ENCODE results near the gene NLRP3. TPM values are rescaled to one million over a fixed set of nuclear protein-coding genes. Genes with fewer than 3 reads are reported as not detected.
"Not testable (repeated sequence)": the region's sequence is repeated elsewhere in the genome, so short reads cannot be mapped to it uniquely, and the experiment has no call there.

Gene NLRP3
- polyA plus RNA-seq, 1 of the 3 experiments (the other 2 are of a cell fraction) = 0.87 TPM

DNA sequence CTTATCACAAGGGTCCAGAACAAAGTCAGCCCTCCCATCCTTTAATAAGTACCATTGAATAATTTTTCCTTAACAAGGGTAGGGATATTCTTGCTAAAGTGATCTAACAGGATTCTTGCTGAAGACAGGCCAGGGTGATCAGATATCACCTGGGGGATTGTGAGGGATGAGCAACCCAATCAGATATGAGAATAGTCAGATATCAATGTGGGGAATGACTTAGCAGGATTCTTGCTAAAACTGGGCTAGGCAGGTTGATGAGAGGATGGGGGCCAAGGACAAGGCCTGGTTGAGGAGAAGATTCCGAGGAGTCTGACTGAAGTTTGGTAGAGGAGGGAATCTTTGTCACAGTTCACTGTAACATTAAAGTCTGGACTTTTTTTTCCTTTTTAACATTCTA lies 23.9 kb upstream of the NLRP3 start:
- H3K27me3 ChIP-seq (ENCODE audit: insufficient read depth) = no peaks in the 10 kb centered on the region
- no peak overlapping the region for H2AFZ ChIP-seq (ENCODE audit: low read depth)
- peaks cover 2 to 8% of the 10 kb centered on the region in 2 experiments; a peak in 2 of 4 replicates for H3K4me1 ChIP-seq (ENCODE audit: control insufficient read depth in 1 of 2, insufficient read depth in 2 of 2, low read depth in 1 of 2, low read length in 1 of 2)
- H3K36me3 ChIP-seq (replicated peaks in 1 of 2; ENCODE audit: control insufficient read depth in 1 of 2, insufficient read depth in 2 of 2, low read length in 1 of 2) = no peaks in the 10 kb centered on the region
- H3K27ac ChIP-seq (ENCODE audit: low read depth in 2 of 2, low read length in 1 of 2) = no peak overlapping the region
- no peaks in the 10 kb centered on the region for H3K79me2 ChIP-seq (ENCODE audit: insufficient read depth)
- no peaks in the 10 kb centered on the region for H3F3A ChIP-seq (replicated peaks; ENCODE audit: insufficient read depth)
- ChIA-PET CTCF (interaction anchor here (1.0 kb wide), 1 partner anchor 19 kb away, joined by 3 read pairs; no protein-coding TSS in a partner anchor), POLR2A (no interaction called here)
- 34% methylated on average over 1 of the region's 1 CpG for WGBS (ENCODE audit: low lambda C conversion rate)
- TF ChIP-seq, protein P1, sequence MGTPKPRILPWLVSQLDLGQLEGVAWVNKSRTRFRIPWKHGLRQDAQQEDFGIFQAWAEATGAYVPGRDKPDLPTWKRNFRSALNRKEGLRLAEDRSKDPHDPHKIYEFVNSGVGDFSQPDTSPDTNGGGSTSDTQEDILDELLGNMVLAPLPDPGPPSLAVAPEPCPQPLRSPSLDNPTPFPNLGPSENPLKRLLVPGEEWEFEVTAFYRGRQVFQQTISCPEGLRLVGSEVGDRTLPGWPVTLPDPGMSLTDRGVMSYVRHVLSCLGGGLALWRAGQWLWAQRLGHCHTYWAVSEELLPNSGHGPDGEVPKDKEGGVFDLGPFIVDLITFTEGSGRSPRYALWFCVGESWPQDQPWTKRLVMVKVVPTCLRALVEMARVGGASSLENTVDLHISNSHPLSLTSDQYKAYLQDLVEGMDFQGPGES (IDR thresholded peaks at IDR 0.05; ENCODE audit: low read depth, low read length) = no peak
- no peak for TF ChIP-seq RXRA (IDR thresholded peaks at IDR 0.05; ENCODE audit: borderline replicate concordance, low read depth)
- TF ChIP-seq FOXM1 (IDR thresholded peaks at IDR 0.05; ENCODE audit: low read depth) = no peak
- no peak for TF ChIP-seq TEAD4 (IDR thresholded peaks at IDR 0.05; ENCODE audit: borderline replicate concordance, insufficient read depth)
- no peak for TF ChIP-seq EZH2phosphoT487 (IDR thresholded peaks at IDR 0.05; ENCODE audit: borderline replicate concordance, low read depth)
- no peak for TF ChIP-seq GATA2 (CRISPR knock-in tag; IDR thresholded peaks at IDR 0.05)
- no peak for TF ChIP-seq ELF1 (IDR thresholded peaks at IDR 0.05)
- TF ChIP-seq, protein P2, sequence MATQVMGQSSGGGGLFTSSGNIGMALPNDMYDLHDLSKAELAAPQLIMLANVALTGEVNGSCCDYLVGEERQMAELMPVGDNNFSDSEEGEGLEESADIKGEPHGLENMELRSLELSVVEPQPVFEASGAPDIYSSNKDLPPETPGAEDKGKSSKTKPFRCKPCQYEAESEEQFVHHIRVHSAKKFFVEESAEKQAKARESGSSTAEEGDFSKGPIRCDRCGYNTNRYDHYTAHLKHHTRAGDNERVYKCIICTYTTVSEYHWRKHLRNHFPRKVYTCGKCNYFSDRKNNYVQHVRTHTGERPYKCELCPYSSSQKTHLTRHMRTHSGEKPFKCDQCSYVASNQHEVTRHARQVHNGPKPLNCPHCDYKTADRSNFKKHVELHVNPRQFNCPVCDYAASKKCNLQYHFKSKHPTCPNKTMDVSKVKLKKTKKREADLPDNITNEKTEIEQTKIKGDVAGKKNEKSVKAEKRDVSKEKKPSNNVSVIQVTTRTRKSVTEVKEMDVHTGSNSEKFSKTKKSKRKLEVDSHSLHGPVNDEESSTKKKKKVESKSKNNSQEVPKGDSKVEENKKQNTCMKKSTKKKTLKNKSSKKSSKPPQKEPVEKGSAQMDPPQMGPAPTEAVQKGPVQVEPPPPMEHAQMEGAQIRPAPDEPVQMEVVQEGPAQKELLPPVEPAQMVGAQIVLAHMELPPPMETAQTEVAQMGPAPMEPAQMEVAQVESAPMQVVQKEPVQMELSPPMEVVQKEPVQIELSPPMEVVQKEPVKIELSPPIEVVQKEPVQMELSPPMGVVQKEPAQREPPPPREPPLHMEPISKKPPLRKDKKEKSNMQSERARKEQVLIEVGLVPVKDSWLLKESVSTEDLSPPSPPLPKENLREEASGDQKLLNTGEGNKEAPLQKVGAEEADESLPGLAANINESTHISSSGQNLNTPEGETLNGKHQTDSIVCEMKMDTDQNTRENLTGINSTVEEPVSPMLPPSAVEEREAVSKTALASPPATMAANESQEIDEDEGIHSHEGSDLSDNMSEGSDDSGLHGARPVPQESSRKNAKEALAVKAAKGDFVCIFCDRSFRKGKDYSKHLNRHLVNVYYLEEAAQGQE (IDR thresholded peaks at IDR 0.05; ENCODE audit: low read depth, low read length) = no peak
- TF ChIP-seq, protein P3, sequence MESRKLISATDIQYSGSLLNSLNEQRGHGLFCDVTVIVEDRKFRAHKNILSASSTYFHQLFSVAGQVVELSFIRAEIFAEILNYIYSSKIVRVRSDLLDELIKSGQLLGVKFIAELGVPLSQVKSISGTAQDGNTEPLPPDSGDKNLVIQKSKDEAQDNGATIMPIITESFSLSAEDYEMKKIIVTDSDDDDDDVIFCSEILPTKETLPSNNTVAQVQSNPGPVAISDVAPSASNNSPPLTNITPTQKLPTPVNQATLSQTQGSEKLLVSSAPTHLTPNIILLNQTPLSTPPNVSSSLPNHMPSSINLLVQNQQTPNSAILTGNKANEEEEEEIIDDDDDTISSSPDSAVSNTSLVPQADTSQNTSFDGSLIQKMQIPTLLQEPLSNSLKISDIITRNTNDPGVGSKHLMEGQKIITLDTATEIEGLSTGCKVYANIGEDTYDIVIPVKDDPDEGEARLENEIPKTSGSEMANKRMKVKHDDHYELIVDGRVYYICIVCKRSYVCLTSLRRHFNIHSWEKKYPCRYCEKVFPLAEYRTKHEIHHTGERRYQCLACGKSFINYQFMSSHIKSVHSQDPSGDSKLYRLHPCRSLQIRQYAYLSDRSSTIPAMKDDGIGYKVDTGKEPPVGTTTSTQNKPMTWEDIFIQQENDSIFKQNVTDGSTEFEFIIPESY (IDR thresholded peaks at IDR 0.05; ENCODE audit: borderline replicate concordance, low read depth) = no peak
- no peak for TF ChIP-seq NFIC (IDR thresholded peaks at IDR 0.05; ENCODE audit: borderline replicate concordance)
- no peak for TF ChIP-seq SIN3A (IDR thresholded peaks at IDR 0.05; ENCODE audit: borderline replicate concordance, low read depth, low read length)
- no peak for TF ChIP-seq TAF1 (IDR thresholded peaks at IDR 0.05; ENCODE audit: borderline replicate concordance, low read depth, low read length)
- no peak for TF ChIP-seq RAD21 (IDR thresholded peaks at IDR 0.05; ENCODE audit: low read length)
- H3K9me3 ChIP-seq = no peaks in the 10 kb centered on the region
- no peak for DNase-seq
- no peak overlapping the region for H3K4me3 ChIP-seq (ENCODE audit: low read depth in 2 of 2, low read length in 1 of 2)
- H3K9ac ChIP-seq = no peak overlapping the region
- H4K20me1 ChIP-seq (ENCODE audit: insufficient read depth) = no peaks in the 10 kb centered on the region
- H3K9me2 ChIP-seq = no peaks in the 10 kb centered on the region
- H3K4me2 ChIP-seq = no peak overlapping the region

DNA sequence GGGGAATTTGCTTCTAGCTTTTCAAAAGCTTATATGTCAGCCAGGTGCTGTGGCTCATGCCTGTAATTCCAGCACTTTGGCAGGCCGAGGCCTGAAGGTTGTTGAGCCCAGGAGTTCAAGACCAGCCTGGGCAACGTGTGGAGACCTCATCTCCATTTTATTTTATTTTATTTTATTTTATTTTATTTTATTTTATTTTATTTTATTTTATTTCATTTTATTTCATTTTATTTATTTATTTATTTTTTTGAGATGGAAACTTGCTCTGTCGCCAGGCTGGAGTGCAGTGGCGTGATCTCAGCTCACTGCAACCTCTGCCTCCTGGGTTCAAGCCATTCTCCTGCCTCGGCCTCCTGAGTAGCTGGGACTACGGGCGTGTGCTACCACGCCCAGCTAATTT lies 20.9 kb upstream of the NLRP3 start:
- H4K20me1 ChIP-seq (ENCODE audit: insufficient read depth); H3K9ac ChIP-seq; H3K79me2 ChIP-seq (ENCODE audit: insufficient read depth); H2AFZ ChIP-seq (ENCODE audit: low read depth); H3K27ac ChIP-seq (ENCODE audit: low read depth in 2 of 2, low read length in 1 of 2); H3K4me3 ChIP-seq (ENCODE audit: low read depth in 2 of 2, low read length in 1 of 2); H3K9me3 ChIP-seq; H3K9me2 ChIP-seq; POLR2A ChIA-PET; H3K27me3 ChIP-seq (ENCODE audit: insufficient read depth); H3K4me2 ChIP-seq; CTCF ChIA-PET; H3K36me3 ChIP-seq (replicated peaks in 1 of 2; ENCODE audit: control insufficient read depth in 1 of 2, insufficient read depth in 2 of 2, low read length in 1 of 2); H3F3A ChIP-seq (replicated peaks; ENCODE audit: insufficient read depth); H3K4me1 ChIP-seq (ENCODE audit: control insufficient read depth in 1 of 2, insufficient read depth in 2 of 2, low read depth in 1 of 2, low read length in 1 of 2); DNase-seq: not testable (repeated sequence)
- 63% methylated on average over 8 of the region's 8 CpGs for WGBS (ENCODE audit: low lambda C conversion rate)

Data from SK-N-SH (cell line).